ENCODE results near the gene HIGD2A. TPM values are rescaled to one million over a fixed set of nuclear protein-coding genes. Genes with fewer than 3 reads are reported as not detected.

Gene HIGD2A
- total and polyA plus RNA-seq, 2 donors (not counting 3 experiments of a cell fraction or from before 2014, with no cell fraction given) = 96.2 to 210 TPM

- TF ChIP-seq GATA2 (IDR thresholded peaks at IDR 0.05; ENCODE audit: insufficient read depth, insufficient read length, low read depth, low read length) (no peak), POLR2A (IDR thresholded peaks at IDR 0.05; ENCODE audit: low read depth, low read length) (no peak), EZH2 (IDR thresholded peaks at IDR 0.05; ENCODE audit: borderline replicate concordance, low read depth, low read length, severe bottlenecking) (no peak)
- Histone ChIP-seq H3K79me2 (ENCODE audit: control insufficient read depth, insufficient read depth, low read length) (peaks cover 31% of the 10 kb centered on the region), H3K9me3 (replicated peaks; ENCODE audit: control insufficient read depth, insufficient read depth, low read length) (no peaks in the 10 kb centered on the region), H3K9me1 (replicated peaks; ENCODE audit: control insufficient read depth, extremely low read depth, insufficient read depth, low read length) (no peaks in the 10 kb centered on the region), H3K9ac (replicated peaks; ENCODE audit: extremely low read depth, insufficient read depth, low read length) (no peak overlapping the region), H3K27ac (ENCODE audit: insufficient read depth, low read depth, low read length) (no peak overlapping the region), H3K4me3 (replicated peaks in 1 of 3; ENCODE audit: insufficient read depth in 1 of 3, low read depth in 1 of 3, low read length in 3 of 3) (peak overlapping the region in 2 of 3 experiments; percentile 83 to 92), H3K36me3 (ENCODE audit: control insufficient read depth in 2 of 2, extremely low read depth in 1 of 2, insufficient read depth in 2 of 2, low read length in 2 of 2) (peaks cover 0 to 3% of the 10 kb centered on the region in 2 experiments), H2AFZ (ENCODE audit: low read depth, low read length) (peak overlapping the region; percentile 93), H3K4me2 (ENCODE audit: insufficient read depth, low read length) (peak overlapping the region; percentile 75), H4K20me1 (replicated peaks; ENCODE audit: control insufficient read depth, extremely low read depth, insufficient read depth, low read length) (no peaks in the 10 kb centered on the region), H3K4me1 (ENCODE audit: control insufficient read depth, extremely low read depth, insufficient read depth, low read length) (peaks cover 13% of the 10 kb centered on the region), H3K27me3 (ENCODE audit: control insufficient read depth in 2 of 2, insufficient read depth in 2 of 2, low read length in 2 of 2) (no peaks in the 10 kb centered on the region)
- no peak for DNase-seq (ENCODE audit: low read depth, low spot score)
- POLR2A ChIA-PET = interaction anchor here (0.8 kb wide), 1 partner anchor 176 kb away, joined by 4 read pairs; the partner anchor contains the start of gene RNF44
- BruUV-seq (replicated peaks) = no TSS peak
- dilution Hi-C loops (cut with MboI; ENCODE audit: extremely low pct_ligation_motif_present, low sequenced_read_pairs) (no loop called here), intact Hi-C loops (cut with micrococcal nuclease) (loop anchor here (10.0 kb wide), 1 partner anchor 127 kb away; the partner anchor contains the start of gene SIMC1)
- no peak for FAIRE-seq
- CTCF ChIA-PET = interaction anchor here (1.4 to 2.9 kb wide), 2 partner anchors 298 to 632 kb away, joined by 4 to 12 read pairs; no protein-coding TSS in a partner anchor
Measured at GRCh38 chr5:176362233-176362490, 26.4 kb upstream of the HIGD2A start.

- H3K27ac ChIP-seq (ENCODE audit: insufficient read depth, low read depth, low read length) = no peak overlapping the region
- intact Hi-C loops (cut with micrococcal nuclease) = loop anchor here (1.0 to 10.0 kb wide), 2 partner anchors 23 to 130 kb away; partner anchors contain the start of genes HIGD2A, NOP16 and SIMC1
- no peaks in the 10 kb centered on the region for H3K27me3 ChIP-seq (ENCODE audit: control insufficient read depth in 2 of 2, insufficient read depth in 2 of 2, low read length in 2 of 2)
- H4K20me1 ChIP-seq (replicated peaks; ENCODE audit: control insufficient read depth, extremely low read depth, insufficient read depth, low read length) = no peaks in the 10 kb centered on the region
- H3K4me1 ChIP-seq (ENCODE audit: control insufficient read depth, extremely low read depth, insufficient read depth, low read length) = peaks cover 13% of the 10 kb centered on the region
- DNase-seq (ENCODE audit: low read depth, low spot score) = no peak
- TF ChIP-seq MYC (IDR thresholded peaks at IDR 0.05; ENCODE audit: low read depth, low read length) (no peak), MAX (IDR thresholded peaks at IDR 0.05; ENCODE audit: insufficient read depth, insufficient read length) (no peak), CTCF (IDR thresholded peaks at IDR 0.05; ENCODE audit: extremely low read depth in 1 of 2, insufficient read depth in 1 of 2, low read depth in 1 of 2, low read length in 2 of 2) (no peak), JUN (IDR thresholded peaks at IDR 0.05; ENCODE audit: borderline replicate concordance, insufficient read depth, insufficient read length, low read depth) (no peak), POLR2A (IDR thresholded peaks at IDR 0.05; ENCODE audit: low read depth, low read length) (peak; percentile 25), POLR2AphosphoS5 (IDR thresholded peaks at IDR 0.05; ENCODE audit: insufficient read depth, low read depth, low read length) (no peak), EZH2 (IDR thresholded peaks at IDR 0.05; ENCODE audit: borderline replicate concordance, low read depth, low read length, severe bottlenecking) (no peak), GATA2 (IDR thresholded peaks at IDR 0.05; ENCODE audit: insufficient read depth, insufficient read length, low read depth, low read length) (no peak), FOS (IDR thresholded peaks at IDR 0.05; ENCODE audit: borderline replicate concordance, insufficient read depth, low read length) (no peak)
- ChIA-PET POLR2A (no interaction called here), CTCF (interaction anchor here (0.9 kb wide), 1 partner anchor 172 kb away, joined by 3 read pairs; no protein-coding TSS in a partner anchor)
- H3K36me3 ChIP-seq (ENCODE audit: control insufficient read depth in 2 of 2, extremely low read depth in 1 of 2, insufficient read depth in 2 of 2, low read length in 2 of 2) = peaks cover 0 to 10% of the 10 kb centered on the region in 2 experiments
- peaks cover 13% of the 10 kb centered on the region for H3K79me2 ChIP-seq (ENCODE audit: control insufficient read depth, insufficient read depth, low read length)
- peak overlapping the region; percentile 95 for H2AFZ ChIP-seq (ENCODE audit: low read depth, low read length)
- peak overlapping the region; percentile 58 for H3K9ac ChIP-seq (replicated peaks; ENCODE audit: extremely low read depth, insufficient read depth, low read length)
- FAIRE-seq = peak; percentile 49
- H3K4me2 ChIP-seq (ENCODE audit: insufficient read depth, low read length) = peak overlapping the region; percentile 83
- H3K4me3 ChIP-seq (replicated peaks in 1 of 3; ENCODE audit: insufficient read depth in 1 of 3, low read depth in 1 of 3, low read length in 3 of 3) = peak overlapping the region; percentile 7 to 97 (median 43)
- no peaks in the 10 kb centered on the region for H3K9me1 ChIP-seq (replicated peaks; ENCODE audit: control insufficient read depth, extremely low read depth, insufficient read depth, low read length)
- BruUV-seq (replicated peaks) = no TSS peak
- no peaks in the 10 kb centered on the region for H3K9me3 ChIP-seq (replicated peaks; ENCODE audit: control insufficient read depth, insufficient read depth, low read length)
- dilution Hi-C loops (cut with MboI; ENCODE audit: extremely low pct_ligation_motif_present, low sequenced_read_pairs) = no loop called here
Measured at GRCh38 chr5:176364765-176365350, 23.7 kb upstream of the HIGD2A start.
